Measurements from ENCODE around the gene NPAS3.

Gene NPAS3

GRCh38 chr14:33393895-33394368 lies 455.3 kb downstream of the NPAS3 start:
- FAIRE-seq = no peak

GRCh38 chr14:33401311-33401710 lies 462.6 kb downstream of the NPAS3 start:
- FAIRE-seq = no peak

GRCh38 chr14:33402604-33403003 lies 463.9 kb downstream of the NPAS3 start:
- no peak for FAIRE-seq

- FAIRE-seq = no peak
These were observed 465.4 kb downstream of the NPAS3 start for GRCh38 chr14:33404054-33404453.

GRCh38 chr14:33404964-33405574 lies 466.4 kb downstream of the NPAS3 start:
- no peak for FAIRE-seq

- FAIRE-seq = no peak
These were observed 468.1 kb downstream of the NPAS3 start for GRCh38 chr14:33406766-33407165.

- no peak for FAIRE-seq
These were observed 469.6 kb downstream of the NPAS3 start for GRCh38 chr14:33408291-33408690.

- no peak for FAIRE-seq
These were observed 473.8 kb downstream of the NPAS3 start for GRCh38 chr14:33412450-33412849.

- FAIRE-seq = no peak
These were observed 474.7 kb downstream of the NPAS3 start for GRCh38 chr14:33413381-33413780.

- FAIRE-seq = no peak
These were observed 475.4 kb downstream of the NPAS3 start for GRCh38 chr14:33414041-33414440.

GRCh38 chr14:33420051-33420627 lies 481.5 kb downstream of the NPAS3 start:
- no peak for FAIRE-seq

GRCh38 chr14:33430414-33431035 lies 491.8 kb downstream of the NPAS3 start:
- FAIRE-seq = no peak

- no peak for FAIRE-seq
These were observed 493.8 kb downstream of the NPAS3 start for GRCh38 chr14:33432407-33433023.

- FAIRE-seq = no peak
These were observed 494.7 kb downstream of the NPAS3 start for GRCh38 chr14:33433396-33433795.

- no peak for FAIRE-seq
These were observed 497.4 kb downstream of the NPAS3 start for GRCh38 chr14:33435911-33436689.

- FAIRE-seq = no peak
These were observed 503.0 kb downstream of the NPAS3 start for GRCh38 chr14:33441633-33442032.

GRCh38 chr14:33444136-33444535 lies 505.5 kb downstream of the NPAS3 start:
- no peak for FAIRE-seq

GRCh38 chr14:33449268-33449667 lies 510.6 kb downstream of the NPAS3 start:
- no peak for FAIRE-seq

- FAIRE-seq = no peak
These were observed 511.2 kb downstream of the NPAS3 start for GRCh38 chr14:33449703-33450395.

GRCh38 chr14:33450416-33450815 lies 511.7 kb downstream of the NPAS3 start:
- FAIRE-seq = no peak

- no peak for FAIRE-seq
These were observed 512.5 kb downstream of the NPAS3 start for GRCh38 chr14:33451211-33451610.

- FAIRE-seq = no peak
These were observed 514.3 kb downstream of the NPAS3 start for GRCh38 chr14:33452995-33453394.

Measured in G401.6 (cell line).